KG1 (cell line): ENCODE data around the gene FBXW10B.
"Not testable (repeated sequence)": the region's sequence is repeated elsewhere in the genome, so short reads cannot be mapped to it uniquely, and the experiment has no call there.

ENCODE experiments used
- DNase-seq: peaks from one replicate; lab custom pipeline; 2025; lab: John Stamatoyannopoulos, UW

Gene FBXW10B, protein sequence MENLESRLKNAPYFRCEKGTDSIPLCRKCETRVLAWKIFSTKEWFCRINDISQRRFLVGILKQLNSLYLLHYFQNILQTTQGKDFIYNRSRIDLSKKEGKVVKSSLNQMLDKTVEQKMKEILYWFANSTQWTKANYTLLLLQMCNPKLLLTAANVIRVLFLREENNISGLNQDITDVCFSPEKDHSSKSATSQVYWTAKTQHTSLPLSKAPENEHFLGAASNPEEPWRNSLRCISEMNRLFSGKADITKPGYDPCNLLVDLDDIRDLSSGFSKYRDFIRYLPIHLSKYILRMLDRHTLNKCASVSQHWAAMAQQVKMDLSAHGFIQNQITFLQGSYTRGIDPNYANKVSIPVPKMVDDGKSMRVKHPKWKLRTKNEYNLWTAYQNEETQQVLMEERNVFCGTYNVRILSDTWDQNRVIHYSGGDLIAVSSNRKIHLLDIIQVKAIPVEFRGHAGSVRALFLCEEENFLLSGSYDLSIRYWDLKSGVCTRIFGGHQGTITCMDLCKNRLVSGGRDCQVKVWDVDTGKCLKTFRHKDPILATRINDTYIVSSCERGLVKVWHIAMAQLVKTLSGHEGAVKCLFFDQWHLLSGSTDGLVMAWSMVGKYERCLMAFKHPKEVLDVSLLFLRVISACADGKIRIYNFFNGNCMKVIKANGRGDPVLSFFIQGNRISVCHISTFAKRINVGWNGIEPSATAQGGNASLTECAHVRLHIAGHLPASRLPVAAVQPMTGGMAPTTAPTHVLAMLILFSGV

DNA sequence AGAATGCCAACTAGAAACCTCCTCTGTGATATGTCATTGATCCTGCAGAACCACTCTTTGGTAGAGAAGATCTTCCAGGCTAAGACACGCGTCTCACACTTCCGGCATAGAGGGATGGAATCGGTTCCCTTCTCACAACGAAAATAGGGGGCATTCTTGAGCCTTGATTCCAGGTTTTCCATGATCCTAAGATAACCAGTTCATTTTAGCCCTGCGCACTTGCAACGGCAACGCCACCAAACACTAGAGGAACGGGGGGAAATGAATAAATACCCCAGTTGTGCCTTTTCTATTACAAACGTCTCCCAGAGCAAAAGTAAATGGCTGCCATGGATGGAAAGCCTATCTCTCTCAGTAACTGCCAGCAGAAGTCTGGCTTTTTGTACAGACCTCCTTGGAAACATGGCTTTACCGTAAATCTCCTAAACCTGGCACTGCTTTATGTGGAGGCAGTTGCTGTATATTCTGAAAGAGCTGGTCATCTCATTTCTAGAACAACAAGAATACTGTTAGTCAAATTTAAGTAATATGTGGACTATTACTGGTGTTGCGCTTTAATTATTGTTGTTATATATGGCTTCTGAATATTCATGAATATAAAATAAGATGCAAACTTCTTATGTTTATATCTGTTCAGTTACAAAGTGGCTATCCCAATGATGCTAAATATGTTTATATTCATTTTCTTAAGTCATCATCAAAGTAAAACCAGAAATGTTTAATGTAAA is at the start of gene FBXW10B:
Gene FBXW10B (minus strand): TSS at position 374 of the 728 bp plus-strand sequence. CDS start 192 bp downstream, at position 182.
- DNase-seq: not testable (repeated sequence)

GRCh38 chr17:15663691-15664090 is 44.2 kb upstream of the FBXW10B start:
- no peak for DNase-seq

- DNase-seq: no peak
Measured at GRCh38 chr17:15663176-15663575, 43.7 kb upstream of the FBXW10B start.

DNA sequence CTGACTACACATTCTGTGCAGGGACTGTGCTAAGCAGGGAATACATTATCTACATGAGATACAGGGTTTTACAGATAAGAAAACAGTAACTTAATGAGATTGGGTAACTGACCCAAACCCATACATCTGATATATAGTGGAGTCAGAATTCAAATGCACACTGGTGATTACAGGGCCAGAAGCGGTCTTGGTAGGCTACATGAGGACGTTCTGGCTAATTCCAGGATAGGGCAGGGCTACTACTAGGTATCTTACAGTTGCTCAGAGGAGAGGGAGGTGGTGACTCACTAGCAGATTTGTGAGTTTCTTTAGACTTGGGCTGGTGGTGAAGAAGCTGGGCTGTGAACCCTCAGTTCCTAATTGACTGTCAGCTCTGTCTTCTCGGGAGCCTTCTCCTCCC is 43.2 kb upstream of the FBXW10B start:
- DNase-seq: no peak

DNA sequence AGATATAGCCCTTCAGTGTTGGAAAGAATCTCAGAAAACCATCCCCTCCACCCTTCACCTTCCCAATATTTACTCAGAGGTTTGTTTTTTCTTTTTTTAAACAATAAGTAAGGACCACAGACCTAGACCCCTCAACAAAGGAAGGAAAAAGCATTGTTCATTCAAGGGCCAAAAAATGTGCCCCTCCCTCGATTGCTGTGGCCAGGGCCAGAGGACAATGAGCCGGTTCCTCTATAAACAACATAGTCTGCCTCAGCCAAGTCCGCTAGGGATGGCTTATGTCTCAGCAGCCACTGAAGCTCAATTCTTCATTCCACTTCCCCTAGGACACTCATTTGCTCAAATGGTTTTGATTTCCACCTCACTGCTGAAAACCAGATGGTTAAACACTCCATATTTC is 40.6 kb upstream of the FBXW10B start:
- DNase-seq: no peak

DNA sequence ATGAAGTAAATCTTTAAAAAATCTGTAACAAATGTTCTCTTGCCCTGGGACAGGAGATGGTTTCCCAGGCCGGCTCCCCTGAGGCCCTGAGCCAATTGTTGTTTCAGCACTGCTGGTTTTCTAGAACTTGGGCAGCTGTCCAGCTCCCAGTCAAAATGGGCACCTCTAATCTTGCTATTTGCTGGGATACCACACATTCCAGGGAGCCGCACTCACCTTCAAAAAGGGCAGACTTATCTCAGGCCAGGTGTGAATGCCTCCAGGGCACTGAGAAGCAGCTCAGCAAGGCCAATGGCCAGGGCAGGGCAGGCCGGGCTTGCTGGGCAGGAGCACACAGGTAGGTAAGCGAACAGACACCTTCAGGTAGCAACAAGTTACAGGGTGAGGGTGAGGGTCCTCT is 40.2 kb upstream of the FBXW10B start:
- no peak for DNase-seq

DNA sequence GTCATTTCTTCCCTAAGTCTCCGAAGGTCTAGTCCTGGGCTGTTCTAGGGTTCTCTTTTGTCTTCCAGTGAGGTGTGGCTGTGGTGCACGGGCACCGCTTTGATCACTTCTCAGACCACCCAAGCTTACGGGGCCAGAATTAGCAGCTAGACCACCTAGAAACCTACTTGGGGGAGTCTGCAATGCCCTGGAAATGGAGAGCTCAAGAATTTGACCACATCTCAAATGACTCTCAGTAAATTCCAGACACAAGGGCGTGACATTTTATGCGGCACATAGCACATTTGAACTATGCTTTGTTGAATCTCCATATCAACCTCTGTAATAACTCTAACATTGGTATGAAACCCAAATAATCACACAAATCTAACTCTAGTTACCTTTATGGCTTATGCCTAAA is 39.7 kb upstream of the FBXW10B start:
- no peak for DNase-seq

DNA sequence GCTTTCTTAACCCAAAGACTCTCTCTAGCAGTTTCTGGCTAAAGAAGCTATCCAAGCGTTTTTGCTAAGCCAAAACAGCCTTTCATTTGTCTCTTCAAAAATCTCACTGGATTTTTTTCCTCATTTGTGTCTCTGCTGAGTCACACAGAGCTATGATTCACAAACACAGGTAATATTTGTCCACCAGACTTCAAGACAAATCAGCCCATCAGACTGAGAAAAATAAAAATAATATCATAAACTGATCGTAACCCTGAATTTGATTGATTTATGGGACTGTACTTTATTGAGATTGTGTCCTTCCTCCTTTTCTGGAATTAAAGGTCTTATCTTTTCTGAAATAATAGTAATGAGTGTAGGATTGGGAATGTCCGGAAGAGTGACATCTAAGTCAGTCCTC is 38.8 kb upstream of the FBXW10B start:
- no peak for DNase-seq

- DNase-seq: no peak
Measured at GRCh38 chr17:15657868-15658267, 38.4 kb upstream of the FBXW10B start.

- no peak for DNase-seq
Measured at GRCh38 chr17:15654886-15655561, 35.5 kb upstream of the FBXW10B start.

- DNase-seq: not testable (repeated sequence)
Measured at GRCh38 chr17:15654401-15654800, 34.9 kb upstream of the FBXW10B start.

- no peak for DNase-seq
Measured at GRCh38 chr17:15652960-15653359, 33.5 kb upstream of the FBXW10B start.

DNA sequence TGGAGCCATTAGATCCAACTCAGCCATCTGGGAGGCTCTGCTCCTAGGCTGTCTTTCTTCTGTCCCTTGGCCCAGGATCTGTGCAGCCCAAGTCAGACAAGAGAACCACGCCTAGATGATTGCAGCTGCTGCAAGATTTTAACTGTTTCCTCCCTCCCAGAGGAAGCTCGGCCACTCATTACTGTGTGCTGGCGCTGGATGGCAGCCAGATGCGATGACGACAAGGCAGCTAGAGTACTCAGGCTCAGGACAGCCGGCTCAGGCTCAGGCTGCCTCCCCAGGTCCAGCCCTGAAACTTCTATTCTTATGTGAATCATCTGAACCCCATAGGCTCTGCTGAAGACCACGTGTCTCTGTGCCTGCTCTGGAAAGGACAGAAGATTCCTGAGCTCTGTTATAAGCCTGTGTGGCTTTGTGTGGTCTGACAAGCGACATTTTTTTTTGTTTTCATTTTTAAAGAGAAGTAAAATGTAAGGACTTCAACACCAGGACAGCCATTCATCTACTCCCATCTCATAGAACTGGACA is 32.1 kb upstream of the FBXW10B start:
- DNase-seq: peak; percentile 2

- no peak for DNase-seq
Measured at GRCh38 chr17:15650741-15651582, 31.5 kb upstream of the FBXW10B start.

DNA sequence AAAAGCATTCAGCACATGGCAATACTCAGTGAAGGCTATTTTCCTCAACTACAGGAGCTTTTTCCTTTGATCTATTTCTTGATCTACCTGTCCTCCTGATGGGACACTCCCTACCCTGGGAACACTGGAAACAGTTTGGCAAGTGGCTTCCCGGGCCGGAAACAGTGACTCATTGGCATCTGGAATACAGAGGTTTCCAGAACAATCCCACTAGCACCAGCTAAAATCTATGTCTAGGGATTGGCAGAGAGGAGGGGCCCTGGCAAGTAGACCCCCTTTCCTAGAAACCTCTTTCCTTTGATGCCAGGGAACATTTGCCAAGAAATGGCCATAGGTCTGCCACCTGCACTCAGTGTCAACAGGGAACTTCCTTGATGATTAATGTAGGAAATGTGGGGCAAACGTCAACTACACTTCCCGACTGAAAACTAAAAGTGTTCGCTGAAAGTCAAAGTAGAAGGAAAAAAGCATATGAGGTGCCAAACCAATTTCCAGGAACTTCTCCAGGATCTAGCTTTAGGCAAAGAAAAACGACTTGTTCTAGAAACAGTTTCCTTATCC is 30.4 kb upstream of the FBXW10B start:
- no peak for DNase-seq

GRCh38 chr17:15648386-15648785 is 28.9 kb upstream of the FBXW10B start:
- DNase-seq: no peak

DNA sequence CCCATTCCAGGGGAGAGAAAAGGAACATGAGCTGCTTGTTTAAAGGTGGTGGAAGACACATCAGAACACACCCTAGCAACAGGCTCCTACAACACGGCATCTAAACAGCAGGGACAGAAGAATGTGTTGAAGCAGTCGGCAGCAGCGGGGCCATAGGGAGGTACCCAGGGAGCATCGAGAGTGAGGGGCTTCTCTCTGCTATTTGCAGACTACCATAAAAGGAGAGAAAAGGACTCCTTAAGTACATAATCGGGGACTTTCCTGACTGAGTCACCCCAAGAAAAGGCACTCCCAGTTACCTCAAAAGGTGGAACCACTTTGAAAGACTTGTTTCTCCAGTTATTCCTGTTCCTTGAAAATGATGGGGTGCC is 26.4 kb upstream of the FBXW10B start:
- not testable (repeated sequence) for DNase-seq

DNA sequence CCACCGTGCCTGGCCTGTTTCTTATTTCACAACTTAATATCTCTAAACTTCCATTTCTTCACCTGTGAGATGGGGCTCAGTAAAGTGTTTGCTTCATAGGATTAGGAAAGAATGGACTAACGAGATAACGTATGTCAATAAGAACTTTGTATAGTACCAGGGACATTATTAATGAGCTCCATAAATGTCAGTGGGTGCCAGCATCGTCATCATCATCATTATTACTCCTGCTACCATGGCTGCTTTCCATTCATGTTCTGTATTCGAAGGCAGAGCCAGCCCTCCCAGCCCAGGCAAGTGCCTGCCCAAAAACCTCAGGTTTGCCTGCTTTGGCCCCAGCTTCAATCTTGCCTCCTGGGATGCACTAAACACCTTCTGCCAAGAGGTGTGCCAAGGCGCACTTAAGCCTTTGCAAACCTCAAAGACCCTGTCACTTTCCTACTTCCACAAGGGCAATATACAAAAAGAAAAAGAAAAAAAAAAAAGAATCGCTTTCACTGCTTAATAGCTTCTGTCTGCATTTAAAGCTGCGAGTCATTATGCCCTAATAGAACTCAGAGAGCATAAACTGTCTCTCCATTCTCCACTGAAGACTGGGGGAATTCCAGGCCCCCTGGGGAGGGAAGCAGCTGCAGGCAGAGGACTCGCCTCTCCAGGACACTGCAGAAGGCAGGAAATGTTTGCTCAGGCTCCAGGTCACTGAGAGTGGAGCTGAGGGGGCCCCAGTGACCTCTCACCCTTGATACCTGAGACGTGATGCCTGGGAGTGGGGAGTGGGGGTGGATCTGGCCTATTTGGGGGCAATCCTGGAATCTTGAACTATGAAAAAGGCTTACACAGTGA is 25.8 kb upstream of the FBXW10B start:
- not testable (repeated sequence) for DNase-seq

DNA sequence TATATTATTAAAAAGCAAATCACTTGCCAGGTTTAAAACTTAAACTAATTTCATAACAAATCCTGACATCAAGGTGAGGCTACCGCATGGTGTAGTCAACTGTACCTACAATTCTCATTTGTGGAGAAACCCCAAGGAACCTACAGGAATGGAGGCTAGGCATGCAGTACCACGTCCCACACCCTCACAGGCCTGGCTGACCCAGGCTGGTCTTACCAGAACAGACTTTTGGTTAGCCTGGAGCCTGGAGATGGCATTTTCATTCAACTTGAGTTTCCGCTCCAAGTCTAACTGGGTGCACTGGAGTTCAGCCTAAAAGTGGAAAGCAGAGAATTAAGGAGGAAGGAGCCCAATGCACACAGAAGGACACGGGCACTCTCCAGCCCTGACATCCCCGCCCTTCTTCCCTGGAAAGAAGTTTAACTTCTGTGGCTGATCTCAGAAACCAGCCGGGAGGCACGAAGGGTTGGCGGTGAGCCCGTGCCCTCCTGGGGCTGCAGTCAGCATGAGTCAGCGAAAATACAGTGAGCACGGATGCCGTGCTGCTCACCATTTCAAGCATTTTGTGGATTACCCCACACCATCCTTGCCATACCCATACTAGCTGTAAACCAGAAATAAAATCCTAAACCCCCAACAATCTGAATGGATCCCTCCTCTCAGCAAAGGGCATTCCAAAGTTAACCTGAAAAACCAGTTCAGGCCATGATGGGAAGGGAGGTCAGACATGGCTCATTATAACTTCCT is 23.2 kb upstream of the FBXW10B start:
- not testable (repeated sequence) for DNase-seq
